Stimulated activated CD4-positive, alpha-beta T cell treated with anti-CD3 and anti-CD28 coated beads, Interleukin-15, amount 100 ng/mL, for 1 hour (primary cell): ENCODE results near the gene KMT2A.
"Not testable (repeated sequence)": the region's sequence is repeated elsewhere in the genome, so short reads cannot be mapped to it uniquely, and the experiment has no call there.

ENCODE experiments used
- DNase-seq, 2 donors: peaks; one replicate each; pipeline ENCODE4 v3.0.0-alpha.2; 2020; ENCODE audit warnings: low read depth in 1 of 2, low spot score in 1 of 2

Gene KMT2A

GRCh38 chr11:118532091-118532490, 95.8 kb downstream of the KMT2A start:
- DNase-seq: no peak

- no peak for DNase-seq
Observed at GRCh38 chr11:118532852-118533768, 96.8 kb downstream of the KMT2A start.

- DNase-seq: no peak
Observed at GRCh38 chr11:118533769-118534729, 97.8 kb downstream of the KMT2A start.

GRCh38 chr11:118535261-118535660, 99.0 kb downstream of the KMT2A start:
- no peak for DNase-seq

GRCh38 chr11:118536726-118537125, 100.4 kb downstream of the KMT2A start:
- no peak for DNase-seq

- no peak for DNase-seq
Observed at GRCh38 chr11:118537409-118537980, 101.2 kb downstream of the KMT2A start.

- DNase-seq: no peak
Observed at GRCh38 chr11:118544010-118544646, 107.8 kb downstream of the KMT2A start.

GRCh38 chr11:118544647-118545010, 108.3 kb downstream of the KMT2A start:
- no peak for DNase-seq

- DNase-seq: no peak
Observed at GRCh38 chr11:118545533-118545932, 109.2 kb downstream of the KMT2A start.

GRCh38 chr11:118547132-118547531, 110.8 kb downstream of the KMT2A start:
- DNase-seq: no peak

- no peak for DNase-seq
Observed at GRCh38 chr11:118552341-118552740, 116.0 kb downstream of the KMT2A start.

GRCh38 chr11:118560806-118561205, 124.5 kb downstream of the KMT2A start:
- DNase-seq: no peak

- no peak for DNase-seq
Observed at GRCh38 chr11:118565051-118565450, 128.8 kb downstream of the KMT2A start.

GRCh38 chr11:118569670-118570069, 133.4 kb downstream of the KMT2A start:
- no peak for DNase-seq

GRCh38 chr11:118570787-118571186, 134.5 kb downstream of the KMT2A start:
- no peak for DNase-seq

- not testable (repeated sequence) for DNase-seq
Observed at GRCh38 chr11:118571701-118572060, 135.4 kb downstream of the KMT2A start.

- peak; percentile 58 to 60 for DNase-seq
Observed at GRCh38 chr11:118572061-118572980, 136.0 kb downstream of the KMT2A start, which contains the start of gene ARCN1. ARCN1 (plus strand) TSS chr11:118572409; CDS start chr11:118572548, 139 bp downstream.

GRCh38 chr11:118572981-118573550, 136.8 kb downstream of the KMT2A start:
- no peak for DNase-seq

- no peak for DNase-seq
Observed at GRCh38 chr11:118574636-118575035, 138.3 kb downstream of the KMT2A start.
